SK-N-SH (cell line): ENCODE measurements around the gene HOXA1.

Experiments
- CHD2 ChIP-seq: fragments of 150-350 bp; IDR thresholded peaks from 2 replicates; pipeline ENCODE4 v1.6.1; 2018; ENCODE audit warnings: low read length; ENCODE audit not compliant: partially characterized antibody
- CTCF ChIP-seq: fragments of 200-600 bp; sonication (generic); IDR thresholded peaks from 2 replicates; pipeline ENCODE4 v1.6.1; 2017; ENCODE audit warnings: antibody characterized with exemption, mild to moderate bottlenecking, moderate library complexity
- EP300 ChIP-seq, 2 experiments: IDR thresholded peaks; 2 replicates each; pipeline versions ENCODE4 v1.4.0 to v1.6.1; 2012; ENCODE audit warnings: borderline replicate concordance in 1 of 2, low read depth in 1 of 2, low read length in 1 of 2
- EZH2phosphoT487 ChIP-seq: fragments of 200-600 bp; sonication (generic); IDR thresholded peaks from 2 replicates; pipeline ENCODE4 v1.6.1; 2017; ENCODE audit warnings: low read depth, mixed run types, mild to moderate bottlenecking, antibody characterized with exemption, moderate library complexity, borderline replicate concordance
- JUND ChIP-seq: IDR thresholded peaks from 2 replicates; pipeline ENCODE4 v1.4.0; 2012
- MAX ChIP-seq: IDR thresholded peaks from 2 replicates; pipeline ENCODE4 v1.4.0; 2012; ENCODE audit warnings: low read depth
- PBX3 ChIP-seq: IDR thresholded peaks from 2 replicates; pipeline ENCODE4; 2012
- POLR2AphosphoS5 ChIP-seq: IDR thresholded peaks from 2 replicates; pipeline ENCODE4 v1.6.1; 2012; ENCODE audit warnings: low read depth, low read length
- RAD21 ChIP-seq: IDR thresholded peaks from 2 replicates; pipeline ENCODE4 v1.6.1; 2012; ENCODE audit warnings: mild to moderate bottlenecking, low read length
- RXRA ChIP-seq: IDR thresholded peaks from 2 replicates; pipeline ENCODE4 v1.4.0; 2012; ENCODE audit warnings: low read depth, mild to moderate bottlenecking, borderline replicate concordance
- SMC3 ChIP-seq: IDR thresholded peaks from 2 replicates; pipeline ENCODE4 v1.6.1; 2012; ENCODE audit warnings: low read depth, low read length, improper control_type of control experiment
- TEAD4 ChIP-seq: IDR thresholded peaks from 2 replicates; pipeline ENCODE4 v1.4.0; 2012; ENCODE audit warnings: mild to moderate bottlenecking, borderline replicate concordance; ENCODE audit not compliant: insufficient read depth
- YY1 ChIP-seq: IDR thresholded peaks from 2 replicates; pipeline ENCODE4 v1.4.0; 2012; ENCODE audit warnings: low read depth, mild to moderate bottlenecking
- ZBTB33 ChIP-seq: IDR thresholded peaks from 2 replicates; pipeline ENCODE4 v1.4.0; 2012; ENCODE audit warnings: low read depth, borderline replicate concordance

GRCh38 chr7:27130540-27131389 is 35.0 kb upstream of the HOXA1 start, which contains the start of gene HOXA4:
- no peak for TF ChIP-seq CTCF
- no peak for TF ChIP-seq SMC3
- TF ChIP-seq EZH2phosphoT487, result no peak
- TF ChIP-seq RAD21, result no peak
- no peak for TF ChIP-seq MAX
- no peak for TF ChIP-seq RXRA
- no peak for TF ChIP-seq TEAD4
- no peak for TF ChIP-seq YY1
- TF ChIP-seq CHD2, result no peak
- no peak for TF ChIP-seq ZBTB33
- TF ChIP-seq EP300 (IDR thresholded peaks at IDR 0.05; ENCODE audit: borderline replicate concordance in 1 of 2, low read depth in 1 of 2, low read length in 1 of 2), result no peak
- no peak for TF ChIP-seq PBX3
- TF ChIP-seq POLR2AphosphoS5, result no peak
- TF ChIP-seq JUND, result no peak
